Measurements from ENCODE around the gene ARL2BP. TPM values are rescaled to one million over a fixed set of nuclear protein-coding genes. Genes with fewer than 3 reads are reported as not detected.

Gene ARL2BP
- total and polyA plus RNA-seq, 2 of the 13 experiments (the other 11 are each of a cell fraction or from before 2014, with no cell fraction given): 64.3 to 67.6 TPM

DNA sequence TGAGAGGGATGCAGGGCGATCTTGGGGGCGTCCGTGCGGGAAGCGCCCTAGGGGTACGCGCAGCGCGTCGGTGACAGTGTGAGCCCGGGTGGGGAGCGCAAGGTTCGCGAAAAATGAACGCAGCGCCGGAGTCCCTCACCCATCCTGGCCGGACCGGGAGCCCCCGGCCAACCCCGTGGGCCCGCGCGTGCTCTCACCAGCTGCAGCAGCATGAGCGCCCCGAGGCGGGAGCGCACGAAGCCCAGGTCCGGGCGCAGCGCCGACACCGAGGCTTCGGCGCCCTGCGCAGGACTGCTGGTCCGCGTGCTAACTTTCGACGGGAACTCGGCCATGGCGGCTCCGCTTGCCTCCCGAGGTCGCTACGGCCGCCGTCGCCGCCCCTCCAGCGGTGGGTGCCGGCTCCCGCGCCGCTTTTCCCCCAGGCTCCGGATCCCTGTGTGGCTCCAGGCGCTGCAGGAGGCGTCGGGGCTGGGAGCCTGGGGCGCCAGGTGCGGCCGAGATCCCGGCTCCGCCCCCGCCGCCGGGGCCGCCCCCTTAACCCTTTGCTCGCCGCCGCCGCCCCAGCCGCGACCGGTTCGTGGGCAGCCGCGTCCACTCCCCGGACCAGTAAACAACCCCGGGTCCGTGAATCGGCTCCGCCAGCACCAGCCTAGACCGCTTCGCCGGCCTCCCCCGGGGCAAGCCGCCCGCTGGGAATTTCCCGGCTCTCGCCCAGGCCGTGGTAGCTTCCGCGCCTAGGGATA is 39.3 kb downstream of the ARL2BP start, which contains the start of gene PLLP (continued):
- TF ChIP-seq ZNF766 (CRISPR knock-in tag; IDR thresholded peaks at IDR 0.05; ENCODE audit: borderline replicate concordance): peak; percentile 98
- no peak for TF ChIP-seq DMAP1 (CRISPR knock-in tag; IDR thresholded peaks at IDR 0.05)
- no peak for TF ChIP-seq CBX2 (IDR thresholded peaks at IDR 0.05; ENCODE audit: low read depth, low read length)
- peak; percentile 88 for TF ChIP-seq CBX2 (CRISPR knock-in tag; IDR thresholded peaks at IDR 0.05; ENCODE audit: low read depth)
- TF ChIP-seq SAP130 (CRISPR knock-in tag; IDR thresholded peaks at IDR 0.05; ENCODE audit: low read depth): peak; percentile 75
- TF ChIP-seq, protein P1, sequence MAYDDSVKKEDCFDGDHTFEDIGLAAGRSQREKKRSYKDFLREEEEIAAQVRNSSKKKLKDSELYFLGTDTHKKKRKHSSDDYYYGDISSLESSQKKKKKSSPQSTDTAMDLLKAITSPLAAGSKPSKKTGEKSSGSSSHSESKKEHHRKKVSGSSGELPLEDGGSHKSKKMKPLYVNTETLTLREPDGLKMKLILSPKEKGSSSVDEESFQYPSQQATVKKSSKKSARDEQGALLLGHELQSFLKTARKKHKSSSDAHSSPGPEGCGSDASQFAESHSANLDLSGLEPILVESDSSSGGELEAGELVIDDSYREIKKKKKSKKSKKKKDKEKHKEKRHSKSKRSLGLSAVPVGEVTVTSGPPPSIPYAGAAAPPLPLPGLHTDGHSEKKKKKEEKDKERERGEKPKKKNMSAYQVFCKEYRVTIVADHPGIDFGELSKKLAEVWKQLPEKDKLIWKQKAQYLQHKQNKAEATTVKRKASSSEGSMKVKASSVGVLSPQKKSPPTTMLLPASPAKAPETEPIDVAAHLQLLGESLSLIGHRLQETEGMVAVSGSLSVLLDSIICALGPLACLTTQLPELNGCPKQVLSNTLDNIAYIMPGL (CRISPR knock-in tag; IDR thresholded peaks at IDR 0.05; ENCODE audit: borderline replicate concordance in 1 of 2, low read depth in 1 of 2): peak; percentile 76 to 90
- TF ChIP-seq, protein P2, sequence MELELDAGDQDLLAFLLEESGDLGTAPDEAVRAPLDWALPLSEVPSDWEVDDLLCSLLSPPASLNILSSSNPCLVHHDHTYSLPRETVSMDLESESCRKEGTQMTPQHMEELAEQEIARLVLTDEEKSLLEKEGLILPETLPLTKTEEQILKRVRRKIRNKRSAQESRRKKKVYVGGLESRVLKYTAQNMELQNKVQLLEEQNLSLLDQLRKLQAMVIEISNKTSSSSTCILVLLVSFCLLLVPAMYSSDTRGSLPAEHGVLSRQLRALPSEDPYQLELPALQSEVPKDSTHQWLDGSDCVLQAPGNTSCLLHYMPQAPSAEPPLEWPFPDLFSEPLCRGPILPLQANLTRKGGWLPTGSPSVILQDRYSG (CRISPR knock-in tag; IDR thresholded peaks at IDR 0.05): peak; percentile 93
- TF ChIP-seq GABPA (IDR thresholded peaks at IDR 0.05; ENCODE audit: low read depth, low read length): no peak
- TF ChIP-seq GABPA (CRISPR knock-in tag; IDR thresholded peaks at IDR 0.05; ENCODE audit: low read depth): no peak
- TF ChIP-seq TAF1 (CRISPR knock-in tag; IDR thresholded peaks at IDR 0.05): peak; percentile 97
- TF ChIP-seq XBP1 (CRISPR knock-in tag; IDR thresholded peaks at IDR 0.05): 0 out of 2 replicates have a peak, but pooled peaks have one; percentile 58
- no peak for TF ChIP-seq HNF4G (IDR thresholded peaks at IDR 0.05; ENCODE audit: borderline replicate concordance, low read depth, low read length)
- TF ChIP-seq HNF4G (CRISPR knock-in tag; IDR thresholded peaks at IDR 0.05; ENCODE audit: borderline replicate concordance, low read depth): no peak; the same call in none of the 2 replicates
- TF ChIP-seq FOSL2 (CRISPR knock-in tag; IDR thresholded peaks at IDR 0.05): no peak; the same call in 1 of the 2 replicates
- TF ChIP-seq, protein P3, sequence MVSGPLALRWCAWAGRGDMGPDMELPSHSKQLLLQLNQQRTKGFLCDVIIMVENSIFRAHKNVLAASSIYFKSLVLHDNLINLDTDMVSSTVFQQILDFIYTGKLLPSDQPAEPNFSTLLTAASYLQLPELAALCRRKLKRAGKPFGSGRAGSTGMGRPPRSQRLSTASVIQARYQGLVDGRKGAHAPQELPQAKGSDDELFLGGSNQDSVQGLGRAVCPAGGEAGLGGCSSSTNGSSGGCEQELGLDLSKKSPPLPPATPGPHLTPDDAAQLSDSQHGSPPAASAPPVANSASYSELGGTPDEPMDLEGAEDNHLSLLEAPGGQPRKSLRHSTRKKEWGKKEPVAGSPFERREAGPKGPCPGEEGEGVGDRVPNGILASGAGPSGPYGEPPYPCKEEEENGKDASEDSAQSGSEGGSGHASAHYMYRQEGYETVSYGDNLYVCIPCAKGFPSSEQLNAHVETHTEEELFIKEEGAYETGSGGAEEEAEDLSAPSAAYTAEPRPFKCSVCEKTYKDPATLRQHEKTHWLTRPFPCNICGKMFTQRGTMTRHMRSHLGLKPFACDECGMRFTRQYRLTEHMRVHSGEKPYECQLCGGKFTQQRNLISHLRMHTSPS (CRISPR knock-in tag; IDR thresholded peaks at IDR 0.05; ENCODE audit: low read depth): no peak
- peak; percentile 7; the same call in 1 of the 2 replicates for TF ChIP-seq TBX3 (IDR thresholded peaks at IDR 0.05; ENCODE audit: borderline replicate concordance)
- peak; percentile 88; the same call in 1 of the 2 replicates for TF ChIP-seq CENPT (CRISPR knock-in tag; IDR thresholded peaks at IDR 0.05; ENCODE audit: low read depth)
- TF ChIP-seq ZNF12 (CRISPR knock-in tag; IDR thresholded peaks at IDR 0.05): 0 out of 2 replicates have a peak, but pooled peaks have one; percentile 22
- TF ChIP-seq, protein P4, sequence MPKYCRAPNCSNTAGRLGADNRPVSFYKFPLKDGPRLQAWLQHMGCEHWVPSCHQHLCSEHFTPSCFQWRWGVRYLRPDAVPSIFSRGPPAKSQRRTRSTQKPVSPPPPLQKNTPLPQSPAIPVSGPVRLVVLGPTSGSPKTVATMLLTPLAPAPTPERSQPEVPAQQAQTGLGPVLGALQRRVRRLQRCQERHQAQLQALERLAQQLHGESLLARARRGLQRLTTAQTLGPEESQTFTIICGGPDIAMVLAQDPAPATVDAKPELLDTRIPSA (CRISPR knock-in tag; IDR thresholded peaks at IDR 0.05; ENCODE audit: borderline replicate concordance): peak; percentile 99
- TF ChIP-seq TCF7 (IDR thresholded peaks at IDR 0.05; ENCODE audit: low read depth): no peak
- TF ChIP-seq, protein P5, sequence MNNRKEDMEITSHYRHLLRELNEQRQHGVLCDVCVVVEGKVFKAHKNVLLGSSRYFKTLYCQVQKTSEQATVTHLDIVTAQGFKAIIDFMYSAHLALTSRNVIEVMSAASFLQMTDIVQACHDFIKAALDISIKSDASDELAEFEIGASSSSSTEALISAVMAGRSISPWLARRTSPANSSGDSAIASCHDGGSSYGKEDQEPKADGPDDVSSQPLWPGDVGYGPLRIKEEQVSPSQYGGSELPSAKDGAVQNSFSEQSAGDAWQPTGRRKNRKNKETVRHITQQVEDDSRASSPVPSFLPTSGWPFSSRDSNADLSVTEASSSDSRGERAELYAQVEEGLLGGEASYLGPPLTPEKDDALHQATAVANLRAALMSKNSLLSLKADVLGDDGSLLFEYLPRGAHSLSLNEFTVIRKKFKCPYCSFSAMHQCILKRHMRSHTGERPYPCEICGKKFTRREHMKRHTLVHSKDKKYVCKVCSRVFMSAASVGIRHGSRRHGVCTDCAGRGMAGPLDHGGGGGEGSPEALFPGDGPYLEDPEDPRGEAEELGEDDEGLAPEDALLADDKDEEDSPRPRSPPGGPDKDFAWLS (CRISPR knock-in tag; IDR thresholded peaks at IDR 0.05; ENCODE audit: borderline replicate concordance): 0 out of 2 replicates have a peak, but pooled peaks have one; percentile 18
- no peak for TF ChIP-seq CREB1 (IDR thresholded peaks at IDR 0.05)
- TF ChIP-seq CREB1 (CRISPR knock-in tag; IDR thresholded peaks at IDR 0.05): no peak
